ENCODE results near the gene PIGW. TPM values are rescaled to one million over a fixed set of nuclear protein-coding genes. Genes with fewer than 3 reads are reported as not detected.

Gene PIGW
- total and polyA plus RNA-seq, 9 of the 15 experiments (the other 6 are each of a cell fraction or from before 2014, with no cell fraction given): 9.5 to 33.9 (median 21.2) TPM

DNA sequence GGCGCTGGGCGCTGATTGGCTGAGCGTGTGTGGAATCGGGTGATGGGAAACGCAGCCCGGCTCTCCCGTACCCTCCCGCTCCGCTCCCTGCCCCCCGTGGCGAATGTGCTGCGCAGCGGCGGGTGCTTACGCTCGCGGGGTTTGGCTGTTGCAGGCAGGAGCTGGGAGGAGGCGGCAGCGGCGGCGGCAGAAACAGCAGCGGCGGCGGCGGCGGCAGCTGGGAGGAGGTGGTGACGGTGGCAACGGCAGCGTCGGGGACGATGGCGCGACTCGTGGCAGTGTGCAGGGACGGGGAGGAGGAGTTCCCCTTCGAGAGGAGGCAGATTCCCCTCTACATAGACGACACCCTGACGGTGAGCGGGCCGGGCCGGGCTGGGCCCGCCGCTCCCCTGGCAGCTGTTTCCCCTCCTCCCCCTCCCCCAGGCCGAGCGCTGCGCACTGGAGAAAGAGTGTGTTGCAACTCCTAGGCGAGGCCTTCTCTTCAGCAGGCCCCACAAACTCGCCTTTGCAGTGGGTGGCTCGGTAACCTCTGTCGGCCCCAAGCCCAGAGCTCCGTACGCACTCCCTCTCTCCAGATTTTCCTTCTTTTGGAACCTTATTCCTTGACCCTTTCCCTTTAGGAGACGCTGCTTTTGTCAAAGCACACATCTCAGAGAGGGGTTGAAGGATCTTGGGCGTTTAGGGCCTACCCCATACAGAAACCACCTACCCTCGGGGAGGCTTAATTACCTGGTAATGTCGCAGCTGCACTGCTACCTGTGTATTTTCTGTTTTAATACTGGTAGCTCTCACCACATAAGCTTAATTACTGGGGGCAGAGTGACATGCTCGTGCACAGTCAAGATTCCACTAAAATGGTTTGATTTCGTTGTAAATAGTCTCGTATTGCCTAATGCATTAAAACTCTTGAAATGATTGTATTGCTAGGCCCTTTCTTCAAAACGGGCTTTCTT is 11.0 kb downstream of the PIGW start (continued):
- TF ChIP-seq, protein P1, sequence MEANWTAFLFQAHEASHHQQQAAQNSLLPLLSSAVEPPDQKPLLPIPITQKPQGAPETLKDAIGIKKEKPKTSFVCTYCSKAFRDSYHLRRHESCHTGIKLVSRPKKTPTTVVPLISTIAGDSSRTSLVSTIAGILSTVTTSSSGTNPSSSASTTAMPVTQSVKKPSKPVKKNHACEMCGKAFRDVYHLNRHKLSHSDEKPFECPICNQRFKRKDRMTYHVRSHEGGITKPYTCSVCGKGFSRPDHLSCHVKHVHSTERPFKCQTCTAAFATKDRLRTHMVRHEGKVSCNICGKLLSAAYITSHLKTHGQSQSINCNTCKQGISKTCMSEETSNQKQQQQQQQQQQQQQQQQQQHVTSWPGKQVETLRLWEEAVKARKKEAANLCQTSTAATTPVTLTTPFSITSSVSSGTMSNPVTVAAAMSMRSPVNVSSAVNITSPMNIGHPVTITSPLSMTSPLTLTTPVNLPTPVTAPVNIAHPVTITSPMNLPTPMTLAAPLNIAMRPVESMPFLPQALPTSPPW (CRISPR knock-in tag; IDR thresholded peaks at IDR 0.05): peak; percentile 73
- TF ChIP-seq PHB2 (IDR thresholded peaks at IDR 0.05; ENCODE audit: low read depth) (no peak), EP300 (IDR thresholded peaks at IDR 0.05; ENCODE audit: low read length) (peak; percentile 99), SIN3A (IDR thresholded peaks at IDR 0.05; ENCODE audit: borderline replicate concordance in 2 of 2, control insufficient read depth in 1 of 2, low read depth in 2 of 2, low read length in 2 of 2) (peak; percentile 58 to 75; a peak in 2 of 4 replicates), TAF9B (IDR thresholded peaks at IDR 0.05; ENCODE audit: partially characterized antibody) (peak; percentile 78), ZNF644 (tag; IDR thresholded peaks at IDR 0.05; ENCODE audit: low read depth) (no peak), CBFA2T3 (IDR thresholded peaks at IDR 0.05) (peak; percentile 31), RBM34 (IDR thresholded peaks at IDR 0.05; ENCODE audit: borderline replicate concordance, insufficient read depth, low read length) (no peak), ESRRA (IDR thresholded peaks at IDR 0.05; ENCODE audit: borderline replicate concordance, low read depth) (peak; percentile 20; the same call in 1 of the 2 replicates)
- TF ChIP-seq, protein P2, sequence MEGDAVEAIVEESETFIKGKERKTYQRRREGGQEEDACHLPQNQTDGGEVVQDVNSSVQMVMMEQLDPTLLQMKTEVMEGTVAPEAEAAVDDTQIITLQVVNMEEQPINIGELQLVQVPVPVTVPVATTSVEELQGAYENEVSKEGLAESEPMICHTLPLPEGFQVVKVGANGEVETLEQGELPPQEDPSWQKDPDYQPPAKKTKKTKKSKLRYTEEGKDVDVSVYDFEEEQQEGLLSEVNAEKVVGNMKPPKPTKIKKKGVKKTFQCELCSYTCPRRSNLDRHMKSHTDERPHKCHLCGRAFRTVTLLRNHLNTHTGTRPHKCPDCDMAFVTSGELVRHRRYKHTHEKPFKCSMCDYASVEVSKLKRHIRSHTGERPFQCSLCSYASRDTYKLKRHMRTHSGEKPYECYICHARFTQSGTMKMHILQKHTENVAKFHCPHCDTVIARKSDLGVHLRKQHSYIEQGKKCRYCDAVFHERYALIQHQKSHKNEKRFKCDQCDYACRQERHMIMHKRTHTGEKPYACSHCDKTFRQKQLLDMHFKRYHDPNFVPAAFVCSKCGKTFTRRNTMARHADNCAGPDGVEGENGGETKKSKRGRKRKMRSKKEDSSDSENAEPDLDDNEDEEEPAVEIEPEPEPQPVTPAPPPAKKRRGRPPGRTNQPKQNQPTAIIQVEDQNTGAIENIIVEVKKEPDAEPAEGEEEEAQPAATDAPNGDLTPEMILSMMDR (IDR thresholded peaks at IDR 0.05 in 2 of 3, conservative IDR thresholded peaks at IDR 0.05 in 1 of 3; ENCODE audit: insufficient read depth in 2 of 3, low read depth in 1 of 3, low read length in 3 of 3): 0 out of 6 replicates have a peak, but pooled peaks of 1 of the 3 experiments have one; percentile 18
- TF ChIP-seq, protein P3, sequence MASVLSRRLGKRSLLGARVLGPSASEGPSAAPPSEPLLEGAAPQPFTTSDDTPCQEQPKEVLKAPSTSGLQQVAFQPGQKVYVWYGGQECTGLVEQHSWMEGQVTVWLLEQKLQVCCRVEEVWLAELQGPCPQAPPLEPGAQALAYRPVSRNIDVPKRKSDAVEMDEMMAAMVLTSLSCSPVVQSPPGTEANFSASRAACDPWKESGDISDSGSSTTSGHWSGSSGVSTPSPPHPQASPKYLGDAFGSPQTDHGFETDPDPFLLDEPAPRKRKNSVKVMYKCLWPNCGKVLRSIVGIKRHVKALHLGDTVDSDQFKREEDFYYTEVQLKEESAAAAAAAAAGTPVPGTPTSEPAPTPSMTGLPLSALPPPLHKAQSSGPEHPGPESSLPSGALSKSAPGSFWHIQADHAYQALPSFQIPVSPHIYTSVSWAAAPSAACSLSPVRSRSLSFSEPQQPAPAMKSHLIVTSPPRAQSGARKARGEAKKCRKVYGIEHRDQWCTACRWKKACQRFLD (CRISPR knock-in tag; IDR thresholded peaks at IDR 0.05): peak; percentile 80; the same call in 1 of the 2 replicates
- TF ChIP-seq, protein P4, sequence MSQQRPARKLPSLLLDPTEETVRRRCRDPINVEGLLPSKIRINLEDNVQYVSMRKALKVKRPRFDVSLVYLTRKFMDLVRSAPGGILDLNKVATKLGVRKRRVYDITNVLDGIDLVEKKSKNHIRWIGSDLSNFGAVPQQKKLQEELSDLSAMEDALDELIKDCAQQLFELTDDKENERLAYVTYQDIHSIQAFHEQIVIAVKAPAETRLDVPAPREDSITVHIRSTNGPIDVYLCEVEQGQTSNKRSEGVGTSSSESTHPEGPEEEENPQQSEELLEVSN (IDR thresholded peaks at IDR 0.05; ENCODE audit: borderline replicate concordance in 1 of 2, extremely low read depth in 1 of 2, insufficient read depth in 1 of 2, insufficient read length in 1 of 2, low read depth in 1 of 2, low read length in 1 of 2, poor library complexity in 1 of 2, severe bottlenecking in 1 of 2): peak; percentile 61 to 68
- TF ChIP-seq, protein P5, sequence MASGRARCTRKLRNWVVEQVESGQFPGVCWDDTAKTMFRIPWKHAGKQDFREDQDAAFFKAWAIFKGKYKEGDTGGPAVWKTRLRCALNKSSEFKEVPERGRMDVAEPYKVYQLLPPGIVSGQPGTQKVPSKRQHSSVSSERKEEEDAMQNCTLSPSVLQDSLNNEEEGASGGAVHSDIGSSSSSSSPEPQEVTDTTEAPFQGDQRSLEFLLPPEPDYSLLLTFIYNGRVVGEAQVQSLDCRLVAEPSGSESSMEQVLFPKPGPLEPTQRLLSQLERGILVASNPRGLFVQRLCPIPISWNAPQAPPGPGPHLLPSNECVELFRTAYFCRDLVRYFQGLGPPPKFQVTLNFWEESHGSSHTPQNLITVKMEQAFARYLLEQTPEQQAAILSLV (tag; IDR thresholded peaks at IDR 0.05): no peak
- TF ChIP-seq, protein P6, sequence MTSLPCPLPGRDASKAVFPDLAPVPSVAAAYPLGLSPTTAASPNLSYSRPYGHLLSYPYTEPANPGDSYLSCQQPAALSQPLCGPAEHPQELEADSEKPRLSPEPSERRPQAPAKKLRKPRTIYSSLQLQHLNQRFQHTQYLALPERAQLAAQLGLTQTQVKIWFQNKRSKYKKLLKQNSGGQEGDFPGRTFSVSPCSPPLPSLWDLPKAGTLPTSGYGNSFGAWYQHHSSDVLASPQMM (CRISPR knock-in tag; IDR thresholded peaks at IDR 0.05): no peak
- TF ChIP-seq, protein P7, sequence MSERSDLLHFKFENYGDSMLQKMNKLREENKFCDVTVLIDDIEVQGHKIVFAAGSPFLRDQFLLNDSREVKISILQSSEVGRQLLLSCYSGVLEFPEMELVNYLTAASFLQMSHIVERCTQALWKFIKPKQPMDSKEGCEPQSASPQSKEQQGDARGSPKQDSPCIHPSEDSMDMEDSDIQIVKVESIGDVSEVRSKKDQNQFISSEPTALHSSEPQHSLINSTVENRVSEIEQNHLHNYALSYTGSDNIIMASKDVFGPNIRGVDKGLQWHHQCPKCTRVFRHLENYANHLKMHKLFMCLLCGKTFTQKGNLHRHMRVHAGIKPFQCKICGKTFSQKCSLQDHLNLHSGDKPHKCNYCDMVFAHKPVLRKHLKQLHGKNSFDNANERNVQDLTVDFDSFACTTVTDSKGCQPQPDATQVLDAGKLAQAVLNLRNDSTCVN (CRISPR knock-in tag; IDR thresholded peaks at IDR 0.05): no peak
